ENCODE data around the gene HEY2. TPM values are rescaled to one million over a fixed set of nuclear protein-coding genes. Genes with fewer than 3 reads are reported as not detected.
"Not testable (repeated sequence)": the region's sequence is repeated elsewhere in the genome, so short reads cannot be mapped to it uniquely, and the experiment has no call there.

Gene HEY2
- total RNA-seq, 1 donor from 2014 or later, result 2.4 TPM

DNA sequence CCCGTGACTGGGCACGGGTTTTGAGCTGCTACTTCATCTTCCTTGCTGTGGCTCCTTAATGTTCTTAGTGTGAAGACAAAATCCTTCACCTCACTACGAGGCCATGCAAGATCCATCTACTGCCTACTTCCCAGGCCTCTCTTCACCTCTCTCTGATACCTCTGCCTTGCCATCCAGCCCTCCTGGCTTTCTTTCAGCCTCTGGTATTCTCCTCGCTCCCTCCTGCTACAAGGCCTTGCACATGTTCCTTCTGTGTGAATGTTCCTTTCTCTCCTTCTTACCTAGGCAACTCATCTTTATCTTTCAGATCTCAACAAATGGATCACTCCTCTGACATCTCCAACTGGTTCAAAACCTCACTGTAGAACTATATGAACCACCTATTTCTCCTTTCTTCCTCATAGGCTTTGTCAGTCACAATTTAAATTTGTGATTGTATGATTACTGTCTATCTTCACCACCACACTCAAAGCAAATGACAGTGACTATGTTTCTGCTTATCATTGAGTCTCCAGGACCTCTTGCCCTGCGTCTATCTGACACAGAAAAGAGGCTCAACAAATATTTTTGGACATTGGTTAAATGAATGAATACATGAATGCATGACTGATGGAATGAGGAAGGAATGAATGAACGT, 19.8 kb downstream of the HEY2 start:
- no peak for DNase-seq (ENCODE audit: low spot score)

DNA sequence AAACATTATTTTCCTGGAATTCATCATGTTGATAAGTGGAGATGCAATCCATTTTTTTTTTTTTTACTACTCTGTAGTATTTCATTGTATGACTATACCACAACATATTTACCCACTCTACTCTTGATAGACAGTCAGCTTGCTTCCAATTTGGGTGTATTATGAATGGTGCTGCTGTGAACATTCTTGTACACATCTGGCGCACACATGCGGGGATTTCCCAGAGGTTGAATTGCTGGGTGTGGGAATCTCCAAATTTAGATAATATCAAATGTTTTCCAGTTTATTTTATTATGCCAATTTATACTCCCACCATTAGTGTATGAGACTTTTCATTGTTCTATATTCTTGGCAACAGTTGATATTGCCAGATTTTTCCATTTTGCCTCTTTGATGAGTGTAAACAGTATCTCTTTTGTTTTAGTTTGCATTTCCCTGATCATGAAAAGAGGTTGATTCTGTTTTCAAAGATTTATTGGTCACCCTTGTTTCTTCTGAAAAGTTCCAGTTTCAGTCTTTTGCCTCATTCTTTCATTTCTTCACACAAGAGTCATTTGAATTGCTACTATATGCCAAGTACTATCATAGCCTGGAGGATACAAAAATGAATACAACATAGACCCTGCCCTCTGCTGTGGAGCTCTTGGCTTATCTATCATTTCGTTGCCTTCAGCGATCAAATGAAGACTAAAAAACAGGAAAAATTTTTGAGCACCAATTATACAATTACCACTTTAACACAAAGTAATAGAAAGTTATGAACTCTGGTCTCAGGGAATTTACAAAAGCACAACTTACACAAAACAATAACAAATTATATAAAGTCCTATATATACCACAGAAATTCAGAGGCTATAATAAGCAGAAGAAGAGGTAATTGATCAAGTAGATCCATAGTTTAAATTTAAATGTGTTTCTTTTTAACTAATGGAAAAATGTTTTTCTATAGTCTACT, 24.2 kb downstream of the HEY2 start:
- DNase-seq (ENCODE audit: low spot score), result no peak

DNA sequence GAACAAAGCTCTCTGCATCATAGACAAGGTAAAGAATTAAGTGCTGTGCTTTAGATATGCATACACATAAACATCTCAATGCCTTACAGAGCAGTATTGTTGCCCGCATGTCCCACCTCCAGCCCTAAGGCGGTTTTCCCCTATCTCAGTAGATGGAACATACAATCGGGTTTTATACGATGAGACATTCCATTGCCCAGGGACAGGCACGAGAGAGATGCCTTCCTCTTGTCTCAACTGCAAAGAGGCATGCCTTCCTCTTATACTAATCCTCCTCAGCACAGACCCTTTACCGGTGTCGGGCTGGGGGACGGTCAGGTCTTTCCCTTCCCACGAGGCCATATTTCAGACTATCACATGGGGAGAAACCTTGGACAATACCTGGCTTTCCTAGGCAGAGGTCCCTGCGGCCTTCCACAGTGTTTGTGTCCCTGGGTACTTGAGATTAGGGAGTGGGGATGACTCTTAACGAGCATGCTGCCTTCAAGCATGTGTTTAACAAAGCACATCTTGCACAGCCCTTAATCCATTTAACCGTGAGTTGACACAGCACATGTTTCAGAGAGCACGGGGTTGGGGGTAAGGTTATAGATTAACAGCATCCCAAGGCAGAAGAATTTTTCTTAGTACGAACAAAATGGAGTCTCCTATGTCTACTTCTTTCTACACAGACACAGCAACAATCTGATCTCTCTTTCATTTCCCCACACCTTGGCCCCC, 26.8 kb downstream of the HEY2 start:
- DNase-seq (ENCODE audit: low spot score), result not testable (repeated sequence)

DNA sequence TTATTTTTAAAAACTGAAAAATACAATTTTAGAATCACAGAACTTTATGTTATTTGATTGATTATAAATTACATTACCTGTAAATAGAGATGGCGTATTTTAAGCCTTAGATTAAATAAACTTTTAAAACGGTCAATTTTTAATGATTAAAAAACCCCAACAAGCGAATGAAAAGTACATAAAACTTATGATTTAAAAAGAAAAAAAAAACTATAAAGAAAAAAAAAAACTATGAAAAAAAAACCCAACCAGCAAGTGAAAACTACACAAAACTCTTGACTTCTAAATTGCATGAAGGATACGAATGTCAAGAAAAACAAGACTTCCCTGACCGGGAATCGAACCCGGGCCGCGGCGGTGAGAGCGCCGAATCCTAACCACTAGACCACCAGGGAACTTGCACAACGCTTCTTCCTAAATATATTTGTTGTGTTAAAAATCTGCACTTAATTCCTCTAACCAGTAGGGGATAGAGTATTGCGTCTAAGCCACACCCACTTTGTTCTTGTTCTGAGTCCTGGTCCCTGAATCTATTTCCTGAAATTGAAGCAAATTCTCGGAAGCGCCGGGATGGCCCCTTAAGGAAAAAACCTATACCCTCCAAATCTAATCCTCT, 30.6 kb downstream of the HEY2 start:
- peak; percentile 85 for DNase-seq (ENCODE audit: low spot score)

DNA sequence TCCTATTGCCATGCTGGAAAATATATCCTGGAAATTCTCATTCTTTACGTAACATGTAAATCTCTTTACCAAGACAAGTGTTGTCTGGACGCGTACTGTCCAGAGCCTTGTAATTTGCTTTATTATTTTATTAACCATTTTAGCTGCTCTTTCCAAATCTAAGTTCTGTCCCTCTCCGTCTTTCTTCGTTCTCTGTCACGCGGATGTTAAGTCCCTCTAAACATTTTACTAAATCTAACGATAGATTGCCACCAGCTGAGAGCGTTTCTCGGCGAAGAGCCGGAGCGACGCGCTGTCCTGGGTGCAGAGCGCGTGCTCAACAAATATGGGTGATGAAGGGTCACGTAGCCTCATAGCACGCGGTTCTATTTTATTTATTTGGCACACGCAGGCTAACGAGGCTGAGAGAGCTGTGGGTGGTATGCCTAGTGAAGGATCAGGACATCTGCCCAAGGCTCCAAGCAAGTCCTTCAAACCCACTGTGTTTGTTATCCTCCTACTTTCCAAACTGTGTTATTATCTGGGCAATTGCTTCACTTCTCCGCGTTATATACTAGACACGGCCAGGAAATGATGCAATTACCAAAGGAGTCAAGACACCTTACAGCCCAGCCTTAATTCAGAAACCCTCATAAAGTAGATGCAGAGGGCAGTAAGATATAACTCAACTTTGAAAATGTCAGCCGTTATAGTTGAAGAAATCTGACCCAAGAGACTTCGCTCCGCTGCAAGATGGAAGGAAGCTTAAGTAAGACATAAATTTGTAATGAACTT, 31.3 kb downstream of the HEY2 start:
- DNase-seq (ENCODE audit: low spot score), result peak; percentile 51

DNA sequence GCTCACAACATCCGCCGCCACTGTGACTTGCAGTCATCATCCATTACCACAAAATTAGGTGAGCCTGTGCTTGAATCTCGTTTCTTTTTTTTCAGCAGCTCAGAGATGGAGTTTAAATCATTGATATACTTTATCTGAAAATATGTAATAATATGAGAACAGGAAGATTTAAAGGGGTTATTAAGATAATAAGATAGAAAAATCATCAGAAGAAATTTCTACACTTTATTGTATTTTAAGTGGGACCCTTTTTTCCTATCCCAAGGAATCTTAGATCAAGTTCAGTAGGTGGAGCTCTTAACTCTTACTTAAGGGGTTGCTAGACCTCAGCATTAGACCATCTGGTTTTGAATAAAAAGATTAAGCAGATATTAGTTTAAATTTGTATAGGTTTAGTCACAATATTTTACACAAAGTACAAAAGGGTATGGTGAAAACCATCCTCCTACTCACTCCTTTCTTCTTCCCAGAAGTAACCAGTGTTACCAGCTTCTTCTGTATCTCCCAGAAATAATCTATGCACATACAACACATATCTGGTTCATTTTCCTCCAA, 32.0 kb downstream of the HEY2 start:
- DNase-seq (ENCODE audit: low spot score), result no peak

DNA sequence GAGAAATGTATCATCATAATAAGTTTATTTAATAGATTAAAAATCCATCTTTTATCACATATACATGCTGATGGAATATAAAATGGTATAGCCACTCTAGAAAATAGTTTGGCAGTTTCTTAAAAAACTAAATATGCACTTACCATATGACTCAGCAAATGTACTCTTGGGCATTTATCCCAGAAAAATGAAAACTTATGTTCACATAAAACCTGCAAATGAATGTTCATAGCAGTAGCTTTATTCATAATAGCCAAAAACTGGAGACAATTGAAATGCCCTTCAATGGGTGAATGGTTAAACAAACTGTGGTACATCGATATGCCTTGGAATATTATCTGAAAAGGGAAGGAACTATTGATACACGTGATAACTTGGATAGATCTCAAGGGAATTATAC, 34.9 kb downstream of the HEY2 start:
- DNase-seq (ENCODE audit: low spot score), result no peak

DNA sequence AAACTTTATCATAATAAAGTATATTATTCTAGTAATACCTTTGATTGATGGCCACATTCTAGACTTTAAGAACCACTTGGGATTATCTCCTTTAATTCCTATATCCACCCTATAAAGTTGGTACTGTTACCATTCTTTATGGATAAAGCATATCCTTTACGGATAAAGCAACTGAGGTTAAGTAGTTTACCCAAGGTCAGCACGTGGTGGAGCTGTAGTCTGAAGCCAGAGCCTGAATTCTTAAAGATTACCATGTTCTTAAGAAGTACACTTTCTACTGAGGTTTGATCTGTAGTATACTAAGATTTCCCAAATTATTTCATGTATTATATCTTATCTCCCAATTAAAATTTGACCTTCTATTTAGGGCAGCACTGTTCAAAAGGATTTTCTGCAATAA, 38.4 kb downstream of the HEY2 start:
- DNase-seq (ENCODE audit: low spot score), result peak; percentile 40

DNA sequence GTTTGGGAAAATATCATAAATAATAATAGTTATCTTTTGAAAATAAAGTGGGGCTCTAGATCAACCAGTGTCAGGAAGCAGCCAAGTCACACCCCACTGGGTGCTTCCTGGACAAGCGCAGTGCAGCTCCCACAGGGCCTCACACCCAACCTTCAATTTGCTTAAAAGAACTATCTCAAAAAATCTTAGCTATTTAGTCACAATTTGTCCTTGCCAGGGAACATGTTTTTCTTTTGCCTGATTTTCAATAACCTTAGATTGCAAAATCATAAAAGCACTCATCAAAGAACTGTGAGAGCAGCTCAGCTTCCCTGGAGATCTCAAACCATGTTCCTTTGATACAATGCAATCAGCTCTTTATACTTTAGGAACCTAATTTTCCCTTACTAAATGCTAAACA, 39.7 kb downstream of the HEY2 start:
- DNase-seq (ENCODE audit: low spot score), result no peak

DNA sequence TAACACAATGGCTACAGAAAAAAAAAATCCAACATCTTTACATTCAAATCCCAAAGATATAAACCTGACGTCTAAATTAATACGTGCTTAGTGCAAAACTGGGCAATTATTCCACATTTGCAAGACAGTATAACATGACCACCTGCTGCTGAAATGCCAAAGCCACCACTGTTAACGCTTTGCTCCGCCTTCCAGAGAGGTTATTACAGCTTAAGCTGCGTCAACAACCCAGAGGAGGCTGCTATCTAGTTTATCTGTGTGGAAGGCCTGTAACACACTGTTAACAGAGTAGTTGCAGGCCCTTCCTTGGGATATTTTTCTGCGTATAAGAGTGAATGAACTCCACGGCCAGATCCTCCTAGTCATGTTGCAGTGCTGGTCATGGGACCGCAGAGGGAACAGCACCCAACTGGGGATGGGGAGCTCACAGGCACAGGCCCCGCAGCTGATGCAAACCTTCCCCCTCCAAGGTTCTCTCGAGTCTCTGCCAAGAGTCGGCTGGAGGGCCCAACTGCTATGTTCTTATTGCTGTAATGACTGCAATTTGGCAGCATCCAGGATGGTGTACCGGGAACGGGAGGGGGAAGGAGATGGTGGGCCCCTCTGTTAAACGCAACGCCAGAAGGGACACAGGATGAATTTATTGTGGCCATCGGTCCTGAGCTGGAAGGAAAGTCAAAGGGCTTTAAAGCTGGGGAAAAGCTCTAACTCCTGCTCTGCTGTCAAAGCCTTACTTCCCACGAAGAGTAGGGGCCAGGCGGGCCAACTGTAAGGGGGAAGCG, 40.3 kb downstream of the HEY2 start:
- DNase-seq (ENCODE audit: low spot score), result peak; percentile 43

DNA sequence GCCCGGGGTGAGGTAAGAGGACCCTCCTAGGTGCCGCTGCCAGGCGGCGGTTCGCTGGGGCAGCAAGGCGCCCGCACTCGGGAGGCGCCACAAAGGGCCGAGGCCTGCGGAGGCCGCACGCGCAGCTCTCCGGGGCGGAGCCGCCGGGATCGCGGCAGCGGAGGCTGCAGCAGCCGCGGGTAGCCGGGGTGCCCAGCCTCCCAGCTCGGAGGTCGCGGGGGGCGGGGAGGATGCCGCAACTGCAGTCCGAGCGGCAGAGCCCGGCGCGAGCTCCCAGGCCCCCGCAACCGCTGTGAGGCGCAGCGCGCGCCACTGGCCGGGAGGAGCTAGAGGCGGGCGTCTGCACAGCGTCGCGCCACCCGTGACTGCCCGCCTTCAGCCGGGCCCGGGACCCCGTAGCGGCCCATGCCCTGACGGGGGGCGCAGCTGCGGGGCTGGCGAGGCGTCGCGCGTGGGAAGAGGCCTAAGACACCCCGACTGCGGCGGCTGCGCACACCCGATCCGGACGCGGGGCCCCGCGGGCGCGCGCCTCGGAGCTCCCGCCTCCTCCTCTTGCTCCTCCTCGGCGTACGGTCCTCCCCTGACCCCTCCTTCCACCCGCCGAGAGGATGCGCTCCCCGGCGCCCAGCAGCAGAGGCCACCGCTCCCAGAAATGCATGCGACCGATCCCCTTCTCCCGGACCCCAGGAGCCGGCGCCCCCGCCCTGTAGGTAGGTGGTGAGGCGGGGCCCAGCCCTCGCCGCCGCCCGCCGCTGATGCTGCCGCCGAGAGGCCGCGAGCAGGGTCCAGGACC, 41.1 kb downstream of the HEY2 start, which contains the start of gene NCOA7:
Gene NCOA7 (plus strand): TSS at position 603 of the 793 bp plus-strand sequence. CDS start 24,395 bp downstream, outside the sequence.
- DNase-seq (ENCODE audit: low spot score), result peak; percentile 82

DNA sequence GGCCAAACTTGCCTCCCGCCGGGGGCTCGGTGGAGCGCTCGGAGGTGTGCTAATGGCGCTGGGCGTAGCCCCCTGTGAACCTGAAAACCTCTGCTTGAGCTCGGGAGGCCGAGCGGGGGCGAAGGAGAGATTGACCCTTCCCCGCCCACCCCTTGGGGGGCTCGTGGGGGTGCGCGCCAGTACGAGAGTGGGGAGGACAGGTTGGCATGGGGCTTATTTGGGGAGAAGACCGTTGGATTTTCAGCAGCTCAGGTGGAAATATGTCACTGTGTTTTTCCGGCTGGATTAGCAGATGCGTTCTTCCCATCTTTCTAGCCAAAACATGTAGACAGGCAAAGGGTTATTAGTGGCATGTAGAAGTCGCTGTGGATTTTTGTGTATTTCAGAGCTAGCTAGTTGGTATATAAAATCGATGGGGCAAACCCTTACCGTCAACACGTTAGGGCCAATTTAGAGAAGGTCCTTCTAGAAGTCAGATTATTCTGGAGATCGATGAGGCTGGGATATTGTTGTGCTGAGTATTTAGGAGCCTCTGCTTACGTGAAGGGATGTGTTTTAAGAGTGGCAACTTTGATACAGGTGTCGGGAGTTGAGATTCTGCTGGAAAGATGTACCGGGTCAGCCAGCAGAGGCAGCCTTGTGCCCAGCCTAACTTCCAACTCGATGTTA, 41.9 kb downstream of the HEY2 start:
- peak; percentile 47 for DNase-seq (ENCODE audit: low spot score)

DNA sequence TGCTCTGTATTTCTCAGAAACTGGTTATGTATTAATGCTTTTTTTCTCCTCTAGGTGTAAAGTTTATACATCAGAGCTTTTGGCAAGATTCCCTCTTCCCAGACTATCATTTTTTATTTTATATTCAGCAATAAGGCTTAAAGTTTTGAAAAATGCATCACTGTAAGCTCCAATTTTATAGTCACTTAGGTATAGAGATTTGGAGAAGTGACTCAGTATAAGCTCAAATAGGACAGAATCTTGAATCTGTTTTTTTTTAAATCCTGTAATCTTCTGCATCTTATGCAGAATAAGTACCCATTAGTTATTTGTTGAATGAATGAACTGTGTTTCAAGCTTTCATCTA, 42.4 kb downstream of the HEY2 start:
- DNase-seq (ENCODE audit: low spot score), result no peak

DNA sequence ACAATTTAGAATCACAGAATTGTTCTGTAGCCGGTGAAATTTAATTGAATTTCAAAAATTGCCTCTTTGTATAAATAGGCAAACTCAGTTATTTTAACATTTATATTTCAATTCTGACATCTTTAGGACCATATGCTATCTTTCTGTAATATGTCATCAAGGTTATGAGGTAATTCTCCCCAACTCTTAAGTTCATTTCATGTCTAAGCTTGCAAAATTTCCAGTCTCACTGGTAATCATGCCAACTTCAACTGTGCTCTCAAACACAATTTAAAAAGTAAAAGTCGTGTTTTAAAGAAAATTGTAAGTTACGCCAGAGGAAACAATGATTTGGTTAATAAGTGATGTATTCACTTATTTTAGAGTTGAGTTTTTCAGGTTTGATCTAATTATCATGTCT, 42.7 kb downstream of the HEY2 start:
- DNase-seq (ENCODE audit: low spot score), result no peak

DNA sequence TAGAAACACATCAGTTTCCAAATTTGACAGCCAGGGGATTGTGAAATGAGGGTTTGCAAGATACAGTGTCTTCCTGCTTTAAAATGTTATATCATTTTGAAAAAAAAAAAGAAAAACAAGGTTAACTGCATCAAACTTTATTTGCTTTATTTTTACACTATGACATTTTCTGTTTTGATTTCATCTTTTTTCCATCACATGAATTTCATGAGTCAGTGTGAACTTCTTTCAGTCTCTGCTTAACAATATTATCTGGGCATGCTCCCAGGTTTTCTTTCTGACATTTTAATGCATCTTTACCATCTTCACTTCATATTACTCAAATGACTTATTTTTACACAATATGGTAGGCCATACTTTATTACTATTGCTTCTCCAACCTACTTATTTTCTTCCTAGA, 43.2 kb downstream of the HEY2 start:
- no peak for DNase-seq (ENCODE audit: low spot score)

DNA sequence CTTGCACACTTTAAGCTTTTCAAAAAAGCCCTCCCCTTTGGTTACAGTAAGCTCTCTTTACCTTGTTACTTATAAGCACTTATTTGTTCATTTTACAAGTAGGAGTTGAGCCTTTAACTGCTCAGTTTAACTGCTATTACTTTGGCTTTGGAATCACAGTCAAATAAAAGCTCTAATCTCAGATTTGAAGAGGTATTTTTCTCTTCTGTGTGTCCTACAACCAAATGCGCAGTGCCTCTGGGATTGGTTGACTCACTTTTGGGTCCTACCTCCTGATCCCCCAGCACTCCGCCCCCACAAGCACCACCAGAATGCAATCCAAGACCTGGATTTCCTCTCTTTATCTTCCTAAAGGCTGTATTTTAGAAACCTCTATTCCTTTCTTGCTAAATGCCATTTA, 43.8 kb downstream of the HEY2 start:
- DNase-seq (ENCODE audit: low spot score), result no peak

DNA sequence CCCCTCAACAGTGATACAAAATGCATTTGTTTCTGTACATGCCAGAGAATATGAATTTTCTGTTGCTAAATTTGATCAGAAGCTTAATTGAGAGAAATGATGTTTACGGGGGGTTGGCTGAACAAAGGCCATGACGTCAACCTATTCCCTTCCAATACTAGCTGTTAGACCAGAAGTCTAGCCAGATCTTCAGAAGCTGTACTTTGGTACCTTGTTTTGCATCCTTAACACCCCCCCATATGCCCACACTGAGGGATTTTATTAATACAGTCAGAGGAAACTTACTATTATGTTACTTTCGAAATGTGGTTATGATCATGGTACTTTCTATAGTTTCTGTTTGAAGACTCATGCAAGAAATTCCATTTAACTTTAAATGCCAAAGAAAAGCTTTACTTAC, 44.4 kb downstream of the HEY2 start:
- no peak for DNase-seq (ENCODE audit: low spot score)

DNA sequence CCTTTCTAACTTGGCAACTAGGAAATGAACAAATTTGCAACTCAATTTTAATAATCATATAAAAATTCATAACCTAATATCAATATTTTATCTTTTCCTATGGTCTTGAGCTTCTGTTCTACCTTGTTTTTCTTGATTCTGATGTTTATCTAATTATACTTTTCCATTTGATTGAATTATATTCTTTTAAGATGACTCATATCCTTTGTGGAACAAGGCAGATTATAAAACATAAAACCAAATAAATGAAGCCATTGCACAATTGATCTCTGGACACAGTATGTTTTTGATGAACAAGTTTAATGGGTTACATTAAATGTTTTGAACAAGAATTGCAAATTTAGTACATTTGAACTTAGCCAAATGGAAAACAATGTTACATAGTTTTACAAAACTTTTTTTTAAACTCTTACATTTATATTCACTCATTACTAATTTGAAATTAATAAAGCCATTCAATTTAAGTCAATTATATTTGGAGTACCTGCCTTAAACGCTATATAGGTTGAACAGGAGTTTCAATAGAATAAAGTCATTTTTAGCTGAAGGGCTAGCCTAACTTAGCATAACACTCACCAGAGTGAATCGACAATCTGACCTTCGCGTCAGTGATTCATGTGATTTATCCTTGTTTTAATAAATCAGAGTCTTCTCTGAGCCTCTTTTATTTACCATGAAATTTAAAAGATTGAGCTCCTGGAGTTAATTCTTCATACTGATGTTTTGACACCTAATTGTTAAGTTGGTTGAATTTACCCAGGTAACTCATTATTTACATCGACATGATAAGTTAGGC, 45.1 kb downstream of the HEY2 start:
- DNase-seq (ENCODE audit: low spot score), result no peak
